ENCODE results near the gene CACNA1F. TPM values are rescaled to one million over a fixed set of nuclear protein-coding genes. Genes with fewer than 3 reads are reported as not detected.

The CACNA1F gene
- total and polyA plus RNA-seq, 10 of the 15 experiments (the other 5 are each of a cell fraction or from before 2014, with no cell fraction given), result 0.01 to 0.32 (median 0.05) TPM; not detected in 5

- Histone ChIP-seq H3K4me1 (ENCODE audit: control insufficient read depth, insufficient read depth, low read length) (peaks cover 4% of the 10 kb centered on the region; the same call in 1 of the 2 replicates), H2AFZ (ENCODE audit: control insufficient read depth, low read depth, low read length) (no peak overlapping the region), H3K27me3 (replicated peaks in 1 of 2; ENCODE audit: control insufficient read depth in 2 of 2, insufficient read depth in 2 of 2, low read length in 1 of 2) (no peaks in the 10 kb centered on the region), H3K27ac (ENCODE audit: control insufficient read depth, insufficient read depth) (no peak overlapping the region), H3K4me2 (ENCODE audit: control insufficient read depth, insufficient read depth) (no peak overlapping the region), H3K79me2 (ENCODE audit: control insufficient read depth, insufficient read depth, low read length) (peaks cover 15% of the 10 kb centered on the region), H3K9me3 (replicated peaks; ENCODE audit: control insufficient read depth, insufficient read depth, low read length) (no peaks in the 10 kb centered on the region; the same call in 2 of the 3 replicates), H3K36me3 (ENCODE audit: control insufficient read depth in 2 of 2, insufficient read depth in 2 of 2, low read length in 1 of 2) (no peaks in the 10 kb centered on the region), H3K4me3 (no peak overlapping the region), H3K9ac (ENCODE audit: control insufficient read depth, insufficient read depth, low read length) (no peak overlapping the region), H4K20me1 (ENCODE audit: control insufficient read depth, insufficient read depth) (no peaks in the 10 kb centered on the region)
- ATAC-seq (no peak), FAIRE-seq (no peak), DNase-seq (ENCODE audit: low read depth, low spot score) (no peak)
- WGBS (ENCODE audit: insufficient coverage, insufficient replicate concordance, low lambda C conversion rate, missing lambda C conversion rate), result 62% methylated on average over 8 of the region's 8 CpGs
- BruUV-seq (replicated peaks), result no TSS peak
- ChIA-PET POLR2A (no interaction called here), CTCF (interaction anchor here (3.2 kb wide), 1 partner anchor 81 kb away, joined by 10 read pairs; no protein-coding TSS in a partner anchor), SMC1A (ENCODE audit: uncharacterized antibody, unreplicated experiment) (no interaction called here), RAD21 (ENCODE audit: unreplicated experiment) (no interaction called here)
- in situ Hi-C loops (cut with MboI), result no loop called here
- TF ChIP-seq IRF4 (IDR thresholded peaks at IDR 0.05; ENCODE audit: low read depth, low read length), result no peak
- no peak for TF ChIP-seq CEBPZ (IDR thresholded peaks at IDR 0.05; ENCODE audit: low read depth, low read length)
- no peak for TF ChIP-seq EP300 (IDR thresholded peaks at IDR 0.05; ENCODE audit: borderline replicate concordance in 1 of 2, control insufficient read depth in 1 of 2, low read depth in 2 of 2, low read length in 2 of 2)
- no peak for TF ChIP-seq RELA (IDR thresholded peaks at IDR 0.05; ENCODE audit: borderline replicate concordance, partially characterized antibody)
- TF ChIP-seq E2F4 (IDR thresholded peaks at IDR 0.05; ENCODE audit: low read depth, low read length), result no peak
- intact Hi-C loops (cut with micrococcal nuclease; ENCODE audit: unreplicated experiment), result no loop called here
Measured at GRCh38 chrX:49273181-49273727, 40.1 kb upstream of the CACNA1F start.

Measured in GM12878 (cell line).